Keratinocyte (primary cell): ENCODE measurements around the gene HOXC9. TPM values are rescaled to one million over a fixed set of nuclear protein-coding genes. Genes with fewer than 3 reads are reported as not detected.
A peak's percentile ranks its signal among the peaks of the same experiment; 100 is the strongest.

Source experiments
- DNase-seq: peaks from one replicate; pipeline ENCODE4 v3.0.0-alpha.2; 2011; ENCODE audit warnings: low read depth, missing footprints, low spot score
- FAIRE-seq: peaks from 2 replicates; lab custom pipeline; 2011; peaks lifted over from hg19 to GRCh38; lab: Jason Lieb, UNC
- H2AFZ ChIP-seq: 2 replicates; pipeline ENCODE4 v1.6.0; 2012; ENCODE audit warnings: low read length, control low read depth, inconsistent platforms; ENCODE audit not compliant: control insufficient read depth
- H3K27ac ChIP-seq: 2 replicates; pipeline ENCODE4 v1.5.1; 2011; ENCODE audit warnings: low read length; ENCODE audit not compliant: control insufficient read depth, insufficient read depth
- H3K27me3 ChIP-seq: 3 replicates; pipeline ENCODE4 v1.6.0; 2011; ENCODE audit warnings: low read length; ENCODE audit not compliant: control insufficient read depth, insufficient read depth; ENCODE audit errors: extremely low read depth
- H3K36me3 ChIP-seq, 2 experiments: 2 replicates in 1 of 2; 3 replicates in 1 of 2; pipeline ENCODE4 v1.5.1; 2011; ENCODE audit warnings: low read length in 2 of 2, mild to moderate bottlenecking in 1 of 2; ENCODE audit not compliant: control insufficient read depth in 2 of 2, insufficient read depth in 2 of 2; ENCODE audit errors: extremely low read depth in 1 of 2
- H3K4me1 ChIP-seq: 3 replicates; pipeline ENCODE4 v1.5.1; 2011; ENCODE audit warnings: low read length; ENCODE audit not compliant: control insufficient read depth, insufficient read depth; ENCODE audit errors: extremely low read depth
- H3K4me2 ChIP-seq: 3 replicates; pipeline ENCODE4 v1.6.0; 2011; ENCODE audit warnings: low read depth, low read length; ENCODE audit not compliant: control insufficient read depth, insufficient read depth; ENCODE audit errors: extremely low read depth
- H3K4me3 ChIP-seq, 3 experiments: fragments of 200-600 bp in 1 of 3; sonication (generic) in 1 of 3; 2 replicates in 2 of 3; 3 replicates in 1 of 3; pipeline ENCODE4 v1.5.1; 2011 to 2016; ENCODE audit warnings: low read length in 3 of 3, mild to moderate bottlenecking in 3 of 3, control low read depth in 2 of 3, inconsistent platforms in 1 of 3, low read depth in 1 of 3, mixed read lengths in 1 of 3, mixed run types in 1 of 3, moderate library complexity in 1 of 3; ENCODE audit not compliant: control insufficient read depth in 2 of 3, insufficient read depth in 2 of 3; ENCODE audit errors: extremely low read depth in 1 of 3
- H3K79me2 ChIP-seq: 2 replicates; pipeline ENCODE4 v1.6.0; 2012; ENCODE audit warnings: low read length; ENCODE audit not compliant: control insufficient read depth, insufficient read depth
- H3K9ac ChIP-seq: 3 replicates; pipeline ENCODE4 v1.6.0; 2011; ENCODE audit warnings: low read length; ENCODE audit not compliant: control insufficient read depth, insufficient read depth; ENCODE audit errors: extremely low read depth
- H3K9me1 ChIP-seq: 3 replicates; pipeline ENCODE4 v1.6.0; 2011; ENCODE audit warnings: low read length; ENCODE audit not compliant: control insufficient read depth, insufficient read depth; ENCODE audit errors: extremely low read depth
- H3K9me3 ChIP-seq: 2 replicates; pipeline ENCODE4 v1.5.1; 2012; ENCODE audit warnings: low read depth, low read length; ENCODE audit not compliant: control insufficient read depth
- H4K20me1 ChIP-seq: 3 replicates; pipeline ENCODE4 v1.6.0; 2011; ENCODE audit warnings: low read length; ENCODE audit not compliant: control insufficient read depth, insufficient read depth; ENCODE audit errors: extremely low read depth
- CTCF ChIP-seq, 3 experiments: IDR thresholded peaks in 1 of 3; conservative IDR thresholded peaks in 1 of 3; optimal IDR thresholded peaks in 1 of 3; 2 replicates in 2 of 3; 3 replicates in 1 of 3; pipeline versions ENCODE3 to v1.5.1; 2011; ENCODE audit warnings: low read length in 3 of 3, mild to moderate bottlenecking in 3 of 3, moderate library complexity in 2 of 3, control low read depth in 1 of 3, inconsistent platforms in 1 of 3; ENCODE audit not compliant: insufficient read depth in 2 of 3; ENCODE audit errors: extremely low read depth in 1 of 3
- EZH2 ChIP-seq: IDR thresholded peaks from one replicate; pipeline ENCODE4 v1.6.1; 2012; ENCODE audit warnings: inconsistent platforms, mild to moderate bottlenecking, low read length, moderate library complexity
- dilution Hi-C: fragments of 300-500 bp; cut with MboI; formaldehyde crosslinking; loops from one replicate; pipeline ENCODE4 v1.7.0; 2020; ENCODE audit warnings: low sequenced_read_pairs; ENCODE audit not compliant: extremely low pct_ligation_motif_present
- polyA plus RNA-seq, 5 experiments: library from polyadenylated mRNA; depleted of rRNA in 3 of 5; stranded (reverse) in 3 of 5; stranded (forward) in 1 of 5; unstranded in 1 of 5; fragments of >200 nt; gene quantifications; 1 replicate in 1 of 5; 2 replicates in 3 of 5; 3 replicates in 1 of 5; pipeline versions ENCODE4 v1.2.1 to v1.2.3, GENCODE V29; 2011 to 2012; ENCODE audit warnings: missing spikeins in 2 of 5, low read depth in 1 of 5, low replicate concordance in 1 of 5

Gene HOXC9
- polyA plus RNA-seq, 1 donor (not counting 4 experiments of a cell fraction or from before 2014, with no cell fraction given) = 1.8 TPM

- H3K27me3 ChIP-seq = peaks cover 76% of the 10 kb centered on the region
- H2AFZ ChIP-seq = no peak overlapping the region
- H3K4me1 ChIP-seq = peaks cover 43% of the 10 kb centered on the region
- FAIRE-seq = no peak
- no peaks in the 10 kb centered on the region for H4K20me1 ChIP-seq
- no peak overlapping the region for H3K9ac ChIP-seq
- no peak for DNase-seq
- H3K79me2 ChIP-seq = no peaks in the 10 kb centered on the region
- dilution Hi-C loops = no loop called here
- no peak for TF ChIP-seq EZH2
- TF ChIP-seq CTCF (optimal IDR thresholded peaks at IDR 0.05 in 1 of 3, IDR thresholded peaks at IDR 0.05 in 1 of 3, conservative IDR thresholded peaks at IDR 0.05 in 1 of 3; ENCODE audit: extremely low read depth in 1 of 3, insufficient read depth in 2 of 3, low read length in 3 of 3) = no peak
- no peaks in the 10 kb centered on the region for H3K9me3 ChIP-seq
- no peak overlapping the region for H3K4me2 ChIP-seq
- no peaks in the 10 kb centered on the region for H3K36me3 ChIP-seq
- no peak overlapping the region for H3K27ac ChIP-seq
- H3K9me1 ChIP-seq = no peaks in the 10 kb centered on the region
- H3K4me3 ChIP-seq = no peak overlapping the region
These were observed 47.6 kb upstream of the HOXC9 start for GRCh38 chr12:53952335-53952694.

DNA sequence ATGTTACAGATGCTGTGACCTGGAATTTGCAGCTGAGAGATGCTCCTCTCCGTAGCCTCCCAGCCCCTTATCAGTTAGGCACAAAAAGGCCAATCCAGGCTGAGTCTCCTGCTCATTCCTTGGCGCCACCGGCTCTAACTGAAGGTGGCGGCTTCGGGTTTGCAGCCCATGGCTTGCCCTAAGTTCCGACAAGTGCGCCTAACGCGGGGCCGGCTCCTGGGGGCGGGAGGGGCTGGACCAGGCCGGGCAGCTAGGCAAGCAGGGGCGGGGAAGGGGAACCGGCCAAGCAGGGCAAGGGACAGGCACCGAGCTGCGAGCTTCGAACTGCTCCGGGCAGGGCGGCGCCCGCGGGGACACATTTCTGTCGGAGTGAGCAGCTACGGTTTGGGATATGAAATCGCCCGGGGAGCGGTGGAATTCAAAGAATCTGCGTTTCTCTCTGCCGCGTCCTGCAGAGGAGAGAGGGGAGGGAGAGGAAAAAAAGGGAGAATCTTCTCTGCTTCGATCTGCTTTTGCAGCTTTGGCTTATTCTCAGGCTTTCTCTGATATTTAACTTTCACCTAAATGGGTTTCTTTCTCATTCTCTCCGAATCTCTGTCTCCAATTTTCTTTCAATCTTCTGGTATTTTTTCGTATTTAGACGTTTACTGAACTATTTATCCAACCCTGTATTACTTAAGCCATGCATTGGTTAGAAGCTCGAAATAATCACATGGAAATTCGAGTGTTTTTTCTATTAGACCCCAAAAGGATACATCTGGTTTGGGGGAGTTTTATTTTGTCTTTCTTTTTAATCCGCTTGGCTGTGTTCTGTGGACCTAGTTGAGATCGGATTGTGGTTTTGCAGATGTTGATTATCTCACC lies 46.9 kb upstream of the HOXC9 start:
- no peaks in the 10 kb centered on the region for H3K9me3 ChIP-seq
- no peak for TF ChIP-seq EZH2
- no peak for TF ChIP-seq CTCF (optimal IDR thresholded peaks at IDR 0.05 in 1 of 3, IDR thresholded peaks at IDR 0.05 in 1 of 3, conservative IDR thresholded peaks at IDR 0.05 in 1 of 3; ENCODE audit: extremely low read depth in 1 of 3, insufficient read depth in 2 of 3, low read length in 3 of 3)
- no peak overlapping the region for H3K27ac ChIP-seq
- DNase-seq (no peak), FAIRE-seq (no peak)
- H4K20me1 ChIP-seq = no peaks in the 10 kb centered on the region
- H3K9ac ChIP-seq = no peak overlapping the region
- peak overlapping the region; percentile 70 for H3K4me2 ChIP-seq
- dilution Hi-C loops = no loop called here
- H3K4me3 ChIP-seq = peak overlapping the region in 1 of 3 experiments; percentile 43
- no peaks in the 10 kb centered on the region for H3K79me2 ChIP-seq
- H2AFZ ChIP-seq = no peak overlapping the region
- H3K4me1 ChIP-seq = peaks cover 43% of the 10 kb centered on the region
- no peaks in the 10 kb centered on the region for H3K36me3 ChIP-seq
- H3K27me3 ChIP-seq = peaks cover 83% of the 10 kb centered on the region
- H3K9me1 ChIP-seq = no peaks in the 10 kb centered on the region
